Measurements from ENCODE around the gene CASQ2.
A peak's percentile ranks its signal among the peaks of the same experiment; 100 is the strongest.

The CASQ2 gene

GRCh38 chr1:115697619-115698018 lies 70.9 kb downstream of the CASQ2 start:
- TF ChIP-seq JUND (IDR thresholded peaks at IDR 0.05; ENCODE audit: low read depth) = no peak
- in situ Hi-C loops (cut with HindIII; ENCODE audit: low pct_unique_long_range_greater_than_20kb, low sequenced_read_pairs) = no loop called here
- DNase-seq (ENCODE audit: low read depth in 1 of 2, low spot score in 1 of 2) = no peak

GRCh38 chr1:115694805-115695204 lies 73.7 kb downstream of the CASQ2 start:
- no peak for DNase-seq (ENCODE audit: low read depth in 1 of 2, low spot score in 1 of 2)
- in situ Hi-C loops (cut with HindIII; ENCODE audit: low pct_unique_long_range_greater_than_20kb, low sequenced_read_pairs) = no loop called here
- TF ChIP-seq JUND (IDR thresholded peaks at IDR 0.05; ENCODE audit: low read depth) = no peak

DNA sequence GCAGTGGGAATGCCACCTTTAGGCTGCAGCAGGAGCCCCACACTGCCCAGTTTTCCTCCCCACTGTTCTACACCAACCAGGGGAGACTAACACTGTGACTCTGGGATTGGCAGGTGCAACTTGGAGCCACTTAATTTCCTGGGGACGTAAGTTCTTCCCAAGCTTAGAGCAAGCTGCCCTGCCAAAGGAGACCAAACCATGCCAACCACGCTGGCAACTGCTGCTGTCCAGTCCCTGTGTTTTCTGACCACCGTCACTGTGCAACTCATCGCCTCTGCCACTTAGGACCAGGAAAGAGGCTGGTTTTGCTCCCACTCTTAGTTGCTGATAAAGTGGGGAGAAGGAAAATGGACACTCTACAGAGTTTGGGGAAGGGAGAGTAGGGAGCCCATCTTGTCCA lies 76.3 kb downstream of the CASQ2 start:
- no peak for DNase-seq (ENCODE audit: low read depth in 1 of 2, low spot score in 1 of 2)
- in situ Hi-C loops (cut with HindIII; ENCODE audit: low pct_unique_long_range_greater_than_20kb, low sequenced_read_pairs) = no loop called here
- TF ChIP-seq JUND (IDR thresholded peaks at IDR 0.05; ENCODE audit: low read depth) = no peak

- no peak for DNase-seq (ENCODE audit: low read depth in 1 of 2, low spot score in 1 of 2)
- TF ChIP-seq JUND (IDR thresholded peaks at IDR 0.05; ENCODE audit: low read depth) = no peak
- in situ Hi-C loops (cut with HindIII; ENCODE audit: low pct_unique_long_range_greater_than_20kb, low sequenced_read_pairs) = no loop called here
These were observed 77.5 kb downstream of the CASQ2 start for GRCh38 chr1:115690972-115691371.

- TF ChIP-seq JUND (IDR thresholded peaks at IDR 0.05; ENCODE audit: low read depth) = no peak
- in situ Hi-C loops (cut with HindIII; ENCODE audit: low pct_unique_long_range_greater_than_20kb, low sequenced_read_pairs) = no loop called here
- no peak for DNase-seq (ENCODE audit: low read depth in 1 of 2, low spot score in 1 of 2)
These were observed 80.8 kb downstream of the CASQ2 start for GRCh38 chr1:115687744-115688143.

DNA sequence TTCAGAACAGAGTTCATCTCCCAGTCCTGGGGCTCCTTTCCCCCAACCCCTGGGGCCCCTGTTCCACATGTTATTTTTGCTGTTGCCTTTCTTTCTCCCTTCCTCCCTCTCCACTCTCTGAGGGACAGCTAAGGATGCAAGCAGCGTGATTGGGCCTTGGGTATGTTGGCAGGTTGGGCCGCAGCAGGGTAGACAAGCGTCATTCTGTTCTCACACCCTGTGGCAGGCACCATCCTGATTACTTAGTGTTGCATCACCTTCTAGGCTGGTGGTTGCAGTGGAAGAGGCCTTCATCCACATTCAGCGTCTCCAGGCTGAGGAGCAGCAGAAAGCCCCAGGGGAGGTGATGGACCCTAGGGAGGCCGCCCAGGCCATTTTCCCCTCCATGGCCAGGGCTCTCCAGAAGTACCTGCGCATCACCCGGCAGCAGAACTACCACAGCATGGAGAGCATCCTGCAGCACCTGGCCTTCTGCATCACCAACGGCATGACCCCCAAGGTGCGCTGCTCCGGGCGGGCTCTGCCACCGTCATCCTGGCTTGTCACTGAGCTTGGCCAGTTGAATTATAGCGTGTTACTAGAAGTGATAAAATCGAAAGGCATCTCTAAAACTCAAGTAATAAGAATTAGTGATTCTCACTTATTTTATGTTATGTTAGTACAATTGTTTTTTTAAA lies 83.3 kb downstream of the CASQ2 start:
- DNase-seq (ENCODE audit: low read depth in 1 of 2, low spot score in 1 of 2) = no peak
- in situ Hi-C loops (cut with HindIII; ENCODE audit: low pct_unique_long_range_greater_than_20kb, low sequenced_read_pairs) = no loop called here
- TF ChIP-seq JUND (IDR thresholded peaks at IDR 0.05; ENCODE audit: low read depth) = no peak

GRCh38 chr1:115682792-115683191 lies 85.7 kb downstream of the CASQ2 start:
- no peak for DNase-seq (ENCODE audit: low read depth in 1 of 2, low spot score in 1 of 2)
- no peak for TF ChIP-seq JUND (IDR thresholded peaks at IDR 0.05; ENCODE audit: low read depth)
- in situ Hi-C loops (cut with HindIII; ENCODE audit: low pct_unique_long_range_greater_than_20kb, low sequenced_read_pairs) = no loop called here

- in situ Hi-C loops (cut with HindIII; ENCODE audit: low pct_unique_long_range_greater_than_20kb, low sequenced_read_pairs) = no loop called here
- no peak for DNase-seq (ENCODE audit: low read depth in 1 of 2, low spot score in 1 of 2)
- TF ChIP-seq JUND (IDR thresholded peaks at IDR 0.05; ENCODE audit: low read depth) = no peak
These were observed 87.8 kb downstream of the CASQ2 start for GRCh38 chr1:115680730-115681111.

GRCh38 chr1:115679141-115679611 lies 89.3 kb downstream of the CASQ2 start:
- no peak for TF ChIP-seq JUND (IDR thresholded peaks at IDR 0.05; ENCODE audit: low read depth)
- DNase-seq (ENCODE audit: low read depth in 1 of 2, low spot score in 1 of 2) = no peak
- in situ Hi-C loops (cut with HindIII; ENCODE audit: low pct_unique_long_range_greater_than_20kb, low sequenced_read_pairs) = no loop called here

- no peak for TF ChIP-seq JUND (IDR thresholded peaks at IDR 0.05; ENCODE audit: low read depth)
- in situ Hi-C loops (cut with HindIII; ENCODE audit: low pct_unique_long_range_greater_than_20kb, low sequenced_read_pairs) = no loop called here
- no peak for DNase-seq (ENCODE audit: low read depth in 1 of 2, low spot score in 1 of 2)
These were observed 90.4 kb downstream of the CASQ2 start for GRCh38 chr1:115678141-115678540.

GRCh38 chr1:115677565-115677964 lies 90.9 kb downstream of the CASQ2 start:
- no peak for TF ChIP-seq JUND (IDR thresholded peaks at IDR 0.05; ENCODE audit: low read depth)
- no peak for DNase-seq (ENCODE audit: low read depth in 1 of 2, low spot score in 1 of 2)
- in situ Hi-C loops (cut with HindIII; ENCODE audit: low pct_unique_long_range_greater_than_20kb, low sequenced_read_pairs) = no loop called here

- no peak for DNase-seq (ENCODE audit: low read depth in 1 of 2, low spot score in 1 of 2)
- in situ Hi-C loops (cut with HindIII; ENCODE audit: low pct_unique_long_range_greater_than_20kb, low sequenced_read_pairs) = no loop called here
- TF ChIP-seq JUND (IDR thresholded peaks at IDR 0.05; ENCODE audit: low read depth) = no peak
These were observed 91.3 kb downstream of the CASQ2 start for GRCh38 chr1:115677182-115677555.

DNA sequence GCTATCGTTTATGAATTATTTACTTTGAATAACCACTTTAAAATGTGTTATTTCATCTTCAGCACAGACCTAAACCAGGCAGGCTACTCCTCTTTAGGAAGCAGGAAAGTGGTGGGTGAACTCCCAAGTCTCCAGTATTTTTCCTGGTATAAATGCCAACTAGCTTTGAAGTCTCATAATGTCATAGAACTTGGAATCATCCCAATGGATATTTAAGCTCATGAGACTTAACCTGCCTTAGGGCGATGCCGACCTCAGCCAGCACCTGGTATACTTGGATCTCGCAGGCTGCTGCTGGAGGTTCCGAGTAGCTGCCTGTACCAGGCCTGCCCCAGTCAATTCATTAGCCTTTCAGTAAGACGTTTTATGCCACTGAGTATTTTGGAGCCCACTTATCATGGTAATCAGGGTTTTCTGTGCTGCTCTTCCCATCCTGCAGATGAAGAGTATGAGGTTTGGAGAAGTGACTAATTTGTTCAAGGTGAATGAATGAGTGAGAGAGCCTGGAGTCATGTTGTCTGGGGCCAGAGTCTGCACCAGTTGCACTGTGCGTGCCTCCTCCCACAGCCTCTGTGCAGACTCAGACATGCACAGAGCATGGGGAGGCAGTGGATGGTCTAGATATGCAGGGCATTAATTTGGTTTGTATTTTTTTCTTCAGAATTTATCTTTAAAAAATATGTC lies 91.9 kb downstream of the CASQ2 start:
- peak in 1 of 2 experiments; percentile 53 for DNase-seq (ENCODE audit: low read depth in 1 of 2, low spot score in 1 of 2)
- in situ Hi-C loops (cut with HindIII; ENCODE audit: low pct_unique_long_range_greater_than_20kb, low sequenced_read_pairs) = no loop called here
- no peak for TF ChIP-seq JUND (IDR thresholded peaks at IDR 0.05; ENCODE audit: low read depth)
